GM18499 (cell line): ENCODE data around the gene RNASEH2B.
A peak's percentile ranks its signal among the peaks of the same experiment; 100 is the strongest.

ENCODE experiments used
- ATAC-seq: cut with Tn5 transposase; IDR thresholded peaks from one replicate; pipeline ENCODE4 v1.9.1; 2021; ENCODE audit warnings: moderate number of reproducible peaks; ENCODE audit not compliant: insufficient read depth, unreplicated experiment

The RNASEH2B gene

GRCh38 chr13:50901701-50902100, 7.9 kb upstream of the RNASEH2B start:
- no peak for ATAC-seq

- no peak for ATAC-seq
These were observed 4.3 kb upstream of the RNASEH2B start for GRCh38 chr13:50905256-50905655.

GRCh38 chr13:50907781-50908180, 1.8 kb upstream of the RNASEH2B start:
- ATAC-seq = no peak

- ATAC-seq = no peak
These were observed 1.2 kb upstream of the RNASEH2B start for GRCh38 chr13:50908371-50908770.

- no peak for ATAC-seq
These were observed 854 bp downstream of the RNASEH2B start for GRCh38 chr13:50910485-50910805.

GRCh38 chr13:50911081-50911631, 1.6 kb downstream of the RNASEH2B start:
- ATAC-seq = no peak

GRCh38 chr13:50911937-50912795, 2.6 kb downstream of the RNASEH2B start:
- ATAC-seq = peak; percentile 36

- no peak for ATAC-seq
These were observed 3.3 kb downstream of the RNASEH2B start for GRCh38 chr13:50912851-50913250.

- ATAC-seq = no peak
These were observed 4.6 kb downstream of the RNASEH2B start for GRCh38 chr13:50914176-50914700.

GRCh38 chr13:50914848-50915247, 5.3 kb downstream of the RNASEH2B start:
- ATAC-seq = no peak

GRCh38 chr13:50915565-50915964, 6.0 kb downstream of the RNASEH2B start:
- ATAC-seq = no peak

- ATAC-seq = no peak
These were observed 7.2 kb downstream of the RNASEH2B start for GRCh38 chr13:50916701-50917184.

GRCh38 chr13:50917572-50917971, 8.0 kb downstream of the RNASEH2B start:
- no peak for ATAC-seq

GRCh38 chr13:50918567-50918966, 9.0 kb downstream of the RNASEH2B start:
- no peak for ATAC-seq

- ATAC-seq = no peak
These were observed 9.7 kb downstream of the RNASEH2B start for GRCh38 chr13:50919277-50919676.

GRCh38 chr13:50921706-50922105, 12.1 kb downstream of the RNASEH2B start:
- no peak for ATAC-seq

GRCh38 chr13:50923272-50923671, 13.7 kb downstream of the RNASEH2B start:
- no peak for ATAC-seq

GRCh38 chr13:50924025-50924424, 14.4 kb downstream of the RNASEH2B start:
- no peak for ATAC-seq

- ATAC-seq = no peak
These were observed 18.1 kb downstream of the RNASEH2B start for GRCh38 chr13:50927701-50928100.

GRCh38 chr13:50928102-50928501, 18.5 kb downstream of the RNASEH2B start:
- no peak for ATAC-seq

- ATAC-seq = no peak
These were observed 19.3 kb downstream of the RNASEH2B start for GRCh38 chr13:50928659-50929462.
